GM21576 (cell line): ENCODE measurements around the gene SLTM.
"Not testable (repeated sequence)": the region's sequence is repeated elsewhere in the genome, so short reads cannot be mapped to it uniquely, and the experiment has no call there.

Experiments
- ATAC-seq: cut with Tn5 transposase; IDR thresholded peaks from one replicate; pipeline ENCODE4 v1.9.1; 2021; ENCODE audit warnings: mild to moderate bottlenecking, moderate library complexity; ENCODE audit not compliant: unreplicated experiment

SLTM gene

DNA sequence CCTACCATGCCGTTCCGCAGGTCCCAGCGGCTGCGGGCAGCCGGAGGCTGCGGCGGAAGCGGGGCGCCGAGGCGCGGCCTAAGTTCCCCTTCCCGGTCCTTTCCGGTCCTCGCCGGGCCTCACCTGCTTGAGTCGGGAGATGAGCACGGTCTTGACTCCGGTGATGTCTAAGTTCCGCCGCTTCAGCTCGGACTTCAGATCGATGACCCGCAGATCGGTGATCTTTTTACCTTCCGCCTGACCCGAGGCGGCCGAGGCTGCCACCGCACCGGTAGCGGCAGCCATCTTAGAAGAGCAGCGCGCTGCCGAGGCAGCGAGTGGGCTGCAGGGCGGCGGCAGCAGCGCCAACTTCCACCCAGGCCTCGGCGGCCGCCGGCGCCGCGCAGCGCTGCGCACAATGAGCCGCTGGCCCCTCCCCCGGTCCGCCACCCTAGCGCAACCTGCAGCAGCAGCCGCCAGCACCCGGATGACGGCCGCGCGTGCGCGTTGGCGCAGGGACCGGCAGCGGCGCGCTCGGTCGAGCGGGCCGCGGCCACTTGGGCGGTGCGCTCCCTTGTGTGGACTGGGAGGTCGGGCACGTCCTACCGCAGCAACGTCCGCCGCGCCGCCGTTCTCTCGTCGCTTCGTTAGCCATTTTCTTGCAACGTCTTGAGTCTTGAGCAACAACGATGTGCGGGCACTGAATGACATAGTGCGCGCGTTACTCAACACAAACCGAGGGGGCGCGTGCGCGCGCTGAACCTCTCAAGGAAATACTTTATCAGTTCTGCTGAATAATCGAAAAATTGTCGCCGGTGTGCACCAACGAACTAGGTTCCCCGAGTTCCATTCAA, at the start of gene SLTM:
Gene SLTM (minus strand): TSS at position 399 of the 833 bp plus-strand sequence. CDS start 114 bp downstream, at position 285.
- peak; percentile 86 for ATAC-seq

DNA sequence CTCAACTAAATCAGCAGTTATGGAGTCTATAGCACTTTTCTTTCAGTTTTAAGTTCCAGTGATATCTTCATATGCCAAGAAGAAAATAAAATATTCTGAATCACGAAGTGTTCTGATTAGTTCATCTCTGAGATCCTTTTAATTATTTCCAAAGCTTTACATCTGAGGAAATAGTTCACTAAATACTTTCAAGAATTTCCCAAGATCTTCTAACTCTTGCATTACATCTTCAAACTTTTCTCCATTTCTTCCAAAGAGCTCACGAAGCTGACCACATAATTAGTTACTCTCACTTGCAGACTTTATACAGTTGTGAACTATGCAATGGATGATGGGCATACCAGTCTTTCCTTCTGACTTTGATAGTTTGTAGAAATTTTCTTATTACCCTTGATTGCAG, 49.8 kb upstream of the SLTM start:
- no peak for ATAC-seq

DNA sequence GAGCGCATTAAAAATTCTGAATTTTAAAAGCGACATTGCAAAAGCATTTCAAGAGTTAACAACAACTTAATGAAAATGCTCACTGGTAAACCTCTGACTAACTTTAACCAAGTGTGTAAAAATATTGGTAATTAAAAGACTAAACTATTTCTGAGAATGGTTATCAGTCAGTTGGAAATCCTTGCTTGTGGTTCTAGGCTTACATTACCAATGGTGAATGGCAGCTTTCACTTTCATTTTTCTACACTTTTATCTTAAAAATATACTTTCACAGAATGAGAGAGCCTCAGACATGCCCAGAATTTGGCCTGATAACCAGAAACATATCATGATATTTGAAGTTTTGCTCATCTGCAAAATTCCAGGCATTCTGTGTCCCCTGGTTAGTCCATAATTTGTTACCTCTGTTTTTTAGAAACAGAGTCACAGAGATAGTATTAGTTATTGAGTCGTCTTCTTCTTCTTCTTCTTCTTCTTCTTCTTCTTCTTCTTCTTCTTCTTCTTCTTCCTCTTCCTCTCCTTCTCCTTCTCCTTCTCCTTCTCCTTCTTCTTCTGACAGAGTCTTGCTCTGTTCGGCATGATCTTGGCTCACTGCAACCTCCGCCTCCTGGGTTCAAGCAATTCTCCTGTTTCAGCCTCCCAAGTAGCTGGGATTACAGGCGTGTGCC, 48.5 kb upstream of the SLTM start:
- ATAC-seq = no peak

DNA sequence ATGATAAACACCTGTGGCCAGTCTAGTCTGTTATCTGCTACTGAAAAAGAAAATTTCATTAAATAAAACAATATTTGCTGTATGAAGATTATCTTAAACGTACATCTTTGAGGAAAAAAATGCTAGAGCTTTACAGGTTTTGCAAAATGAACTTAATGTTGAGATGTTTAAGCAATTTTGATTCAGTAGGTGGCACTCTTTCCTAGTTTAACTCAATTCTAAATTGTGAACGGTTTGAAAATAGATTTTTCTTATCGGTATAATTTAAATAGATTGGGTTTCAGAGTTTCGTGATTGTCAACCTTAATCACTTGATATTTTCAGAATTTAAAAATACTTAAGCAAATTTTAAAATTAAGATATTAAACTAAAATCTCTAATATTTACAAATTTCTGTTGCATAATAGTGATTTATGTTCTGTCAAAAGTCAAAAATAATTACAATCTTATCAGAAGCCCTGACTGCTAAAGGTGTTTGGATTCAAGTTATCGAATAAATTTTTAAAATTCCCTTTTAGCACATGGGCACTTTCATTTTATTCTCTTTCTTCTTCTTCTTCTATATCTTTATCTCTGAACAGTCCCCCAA, 47.0 kb upstream of the SLTM start:
- ATAC-seq = no peak

DNA sequence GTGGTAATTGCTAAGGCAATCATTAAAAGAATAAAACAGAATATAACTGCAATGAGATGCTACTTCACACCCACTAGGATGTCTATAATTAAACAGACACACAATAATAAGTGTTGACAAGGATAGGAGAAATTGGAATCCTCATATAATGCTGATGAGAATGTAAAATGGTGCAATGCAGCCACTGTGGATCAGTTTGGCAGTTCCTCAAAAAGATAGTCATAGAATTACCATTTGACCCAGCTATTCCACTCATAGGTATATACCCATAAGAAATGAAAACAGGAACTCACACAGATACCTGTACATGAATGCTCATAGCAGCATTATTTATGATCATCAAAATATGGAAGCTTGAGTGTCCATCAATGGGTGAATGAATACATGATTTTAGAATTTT, 44.4 kb upstream of the SLTM start:
- no peak for ATAC-seq

DNA sequence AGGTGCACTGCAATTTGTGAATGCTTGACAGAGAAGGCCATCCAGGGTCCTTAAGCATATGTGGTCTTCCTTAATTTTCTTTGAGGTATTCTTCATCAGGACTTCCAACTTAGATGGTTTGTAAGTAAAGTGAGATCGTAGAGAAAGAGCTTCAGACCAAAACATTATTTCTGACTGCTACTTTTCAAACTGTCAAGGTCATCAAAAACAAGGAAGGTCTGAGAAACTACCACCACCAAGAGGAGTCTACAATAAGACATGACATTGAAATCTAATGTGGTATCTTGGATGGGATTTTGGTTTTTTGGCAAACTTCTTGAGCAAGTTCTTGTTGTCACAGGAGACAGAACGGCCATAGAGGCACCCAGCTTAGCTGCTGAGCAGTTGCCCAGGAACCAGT, 34.0 kb upstream of the SLTM start:
- ATAC-seq = no peak

DNA sequence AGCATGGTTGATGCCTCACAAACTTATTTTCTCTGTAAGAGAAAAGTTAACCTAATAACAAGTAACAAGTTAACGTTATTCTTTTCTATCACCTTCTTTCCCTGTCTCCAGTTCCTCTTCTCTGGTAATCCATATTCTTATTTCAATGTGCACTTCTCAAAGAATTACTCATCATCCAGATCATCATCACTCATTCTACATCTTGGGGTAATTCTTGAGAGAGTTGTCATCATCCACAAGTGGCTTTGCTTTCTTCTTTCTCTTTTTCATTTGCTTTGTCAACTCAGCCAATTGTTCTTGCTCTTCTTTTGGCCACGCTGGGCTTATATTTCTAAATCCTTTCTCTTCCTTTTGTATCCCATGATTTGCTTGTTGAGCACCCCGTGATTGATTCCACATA, 33.2 kb upstream of the SLTM start:
- ATAC-seq = no peak

DNA sequence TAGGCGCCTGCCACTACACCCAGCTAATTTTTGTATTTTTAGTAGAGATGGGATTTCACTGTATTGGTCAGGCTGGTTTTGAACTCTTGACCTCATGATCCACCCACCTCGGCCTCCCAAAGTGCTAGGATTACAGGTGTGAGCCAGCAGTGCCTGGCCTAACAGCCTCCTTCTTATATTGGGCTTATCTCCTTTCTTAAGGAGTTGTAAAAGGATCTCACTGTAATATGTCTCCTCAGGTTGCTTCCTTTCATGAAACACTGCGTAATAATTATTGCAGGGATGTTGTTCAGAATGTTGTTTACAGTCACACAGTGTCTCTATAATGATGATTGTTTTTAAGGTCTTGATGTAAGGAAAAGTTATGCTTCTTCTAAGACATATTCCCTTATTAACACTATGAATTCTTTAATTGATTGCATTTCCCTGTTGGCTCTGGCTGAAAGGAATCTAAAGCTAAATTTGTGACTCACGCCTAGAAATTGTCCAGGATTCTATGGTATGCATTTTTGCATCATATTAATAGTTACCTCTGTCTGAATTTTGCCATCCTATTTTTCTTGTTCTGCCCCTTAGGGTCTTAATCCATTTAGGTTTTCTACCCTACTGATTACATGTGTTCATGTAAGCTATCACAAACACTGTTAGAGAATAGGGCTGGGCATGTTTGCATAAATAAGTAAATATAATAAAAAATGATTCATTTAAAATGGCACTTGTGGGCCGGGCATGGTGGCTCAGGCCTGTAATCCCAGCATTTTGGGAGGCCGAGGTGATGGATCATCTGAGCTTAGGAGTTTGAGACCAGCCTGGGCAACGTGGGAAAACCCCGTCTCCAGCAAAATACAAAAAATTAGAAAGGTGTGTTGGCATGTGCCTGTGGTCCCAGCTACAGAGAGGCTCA, 29.4 kb upstream of the SLTM start:
- ATAC-seq = no peak

DNA sequence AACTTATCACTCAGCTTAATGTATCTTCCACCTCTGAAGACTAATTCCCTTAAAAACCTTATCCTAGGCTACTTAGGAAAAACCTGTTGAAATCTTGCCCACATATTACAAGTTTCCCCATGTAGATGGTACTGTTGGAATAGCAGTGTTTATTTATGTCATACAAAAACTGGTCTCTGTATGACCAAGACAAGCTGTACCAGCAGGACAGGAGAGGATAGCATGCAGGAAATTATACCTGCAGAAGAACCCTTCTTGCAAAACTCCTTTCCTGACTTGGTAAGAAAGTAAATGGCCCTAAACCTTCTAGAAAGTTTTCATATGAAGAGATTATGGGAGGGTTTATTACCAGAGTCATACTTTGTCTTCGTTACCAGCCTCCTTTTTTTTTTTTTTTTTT, 28.7 kb upstream of the SLTM start:
- ATAC-seq = no peak

DNA sequence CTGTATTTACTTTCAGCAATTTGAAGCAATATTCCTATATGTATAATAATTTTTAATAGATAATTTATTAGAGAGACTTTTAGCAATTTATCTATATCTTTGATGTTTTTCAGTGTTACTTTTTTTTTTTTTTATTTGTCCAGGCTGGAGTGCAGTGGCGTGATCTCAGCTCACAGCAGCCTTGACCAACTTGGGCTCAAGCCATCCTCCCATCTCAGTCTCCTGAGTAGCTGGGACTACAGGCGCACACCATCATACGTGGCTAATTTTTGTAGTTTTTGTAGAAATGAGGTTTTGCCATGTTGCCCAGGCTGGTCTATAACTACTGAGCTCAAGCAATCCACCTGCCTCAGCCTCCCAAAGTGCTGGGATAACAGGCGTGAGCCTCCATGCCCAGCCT, 25.3 kb upstream of the SLTM start:
- ATAC-seq = no peak

DNA sequence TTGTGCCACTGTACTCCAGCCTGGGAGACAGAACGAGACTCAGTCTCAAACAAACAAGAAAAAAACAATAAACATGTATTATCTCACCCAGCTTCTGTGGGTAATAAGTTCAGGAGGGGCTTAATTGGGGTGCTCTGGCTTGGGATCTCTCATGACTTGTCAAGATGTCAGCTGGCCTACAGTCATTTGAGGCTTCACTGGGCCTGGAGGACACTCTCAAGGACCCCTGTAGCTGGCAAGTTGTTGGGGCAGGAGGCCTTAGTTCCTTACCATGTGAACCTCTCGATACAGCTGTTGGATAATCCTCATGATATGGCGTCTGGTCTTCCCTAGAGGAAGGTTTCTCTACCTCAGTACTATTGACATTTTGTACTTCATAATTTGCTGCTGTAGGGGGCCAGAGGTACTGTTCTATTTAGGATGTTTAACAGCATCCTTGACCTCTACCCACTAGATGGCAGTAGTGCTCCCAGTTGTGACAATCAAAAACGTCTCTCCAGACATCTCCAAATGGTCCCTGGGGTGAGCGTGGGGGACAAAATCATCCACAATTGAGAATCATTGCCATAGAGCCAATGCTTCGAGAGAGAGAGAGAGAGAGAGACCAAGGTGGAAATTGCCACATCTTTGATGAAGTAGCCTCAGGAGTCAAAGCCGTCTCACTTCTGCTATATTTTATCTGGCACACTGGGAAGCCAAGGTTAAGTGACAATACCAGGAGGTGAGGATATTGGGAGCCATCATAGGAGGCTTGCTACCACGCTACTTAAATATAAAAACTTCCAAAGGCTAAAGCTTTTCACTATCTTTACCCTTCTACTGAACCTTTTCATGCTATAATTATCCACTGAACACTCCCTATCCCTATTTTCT, 23.9 kb upstream of the SLTM start:
- ATAC-seq = peak; percentile 60

DNA sequence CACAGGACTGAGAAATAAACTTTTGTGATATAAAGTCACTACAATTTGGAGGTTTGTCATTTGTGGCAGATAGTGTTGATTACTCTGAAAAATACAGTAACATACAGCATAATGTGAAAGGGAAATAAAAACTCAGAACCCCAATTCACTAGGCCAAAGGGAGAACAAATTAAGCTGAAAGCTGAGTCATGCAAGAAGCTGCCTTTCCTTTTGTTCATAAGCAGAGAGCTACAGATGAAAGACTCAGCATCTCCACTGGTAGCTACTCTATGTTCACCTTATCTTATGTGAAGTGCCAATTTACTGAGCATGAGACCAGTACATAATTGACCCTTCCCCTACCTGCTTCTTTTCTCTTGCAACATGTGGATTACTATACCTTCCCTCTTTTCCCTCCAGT, 19.3 kb upstream of the SLTM start:
- ATAC-seq = no peak

DNA sequence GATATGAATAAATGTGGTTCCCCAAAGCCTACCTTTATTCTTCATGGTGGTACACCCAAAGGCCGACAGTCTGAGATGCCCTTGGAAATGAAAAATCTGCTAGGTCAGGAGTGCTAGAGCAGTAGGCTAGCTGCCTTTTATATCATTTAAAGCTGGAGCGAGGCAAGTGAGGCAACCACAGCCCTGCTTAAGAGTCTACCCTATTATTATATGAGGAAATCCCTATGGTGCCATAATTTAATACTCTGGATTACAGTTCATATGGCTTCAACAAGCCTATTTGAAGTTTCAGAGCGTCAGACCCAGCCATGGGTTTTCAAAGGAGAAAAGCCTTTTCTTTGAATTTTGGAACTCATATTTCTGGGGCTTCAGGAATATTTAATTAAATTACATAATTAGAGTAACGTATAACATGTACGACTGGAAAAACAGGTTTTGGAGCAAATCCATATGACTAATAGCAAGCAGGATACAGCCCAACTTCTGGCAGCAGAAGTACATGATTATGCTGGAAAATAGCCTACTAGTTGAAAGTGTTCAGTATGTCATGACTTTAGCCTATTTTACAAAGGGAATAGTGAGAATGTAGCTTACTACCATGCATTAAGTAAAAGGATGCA, 18.0 kb upstream of the SLTM start:
- ATAC-seq = no peak

DNA sequence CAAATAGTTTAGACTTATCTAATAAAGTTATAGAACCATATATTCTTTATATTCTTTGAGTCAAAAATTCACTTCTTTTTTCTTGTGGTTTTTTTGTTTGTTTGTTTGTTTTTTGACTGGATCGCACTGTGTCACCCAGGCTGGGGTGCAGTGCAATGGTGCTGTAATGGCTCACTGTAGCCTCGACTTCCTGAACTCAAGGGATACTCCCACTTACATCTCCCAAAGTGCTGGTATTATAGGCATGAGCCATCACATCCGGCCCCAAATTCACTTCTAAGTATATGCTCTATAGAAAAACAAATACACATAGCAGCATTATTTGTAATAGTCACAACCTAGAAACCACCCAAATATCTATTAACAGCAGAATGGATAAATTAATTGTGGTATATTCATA, 13.7 kb upstream of the SLTM start:
- no peak for ATAC-seq

DNA sequence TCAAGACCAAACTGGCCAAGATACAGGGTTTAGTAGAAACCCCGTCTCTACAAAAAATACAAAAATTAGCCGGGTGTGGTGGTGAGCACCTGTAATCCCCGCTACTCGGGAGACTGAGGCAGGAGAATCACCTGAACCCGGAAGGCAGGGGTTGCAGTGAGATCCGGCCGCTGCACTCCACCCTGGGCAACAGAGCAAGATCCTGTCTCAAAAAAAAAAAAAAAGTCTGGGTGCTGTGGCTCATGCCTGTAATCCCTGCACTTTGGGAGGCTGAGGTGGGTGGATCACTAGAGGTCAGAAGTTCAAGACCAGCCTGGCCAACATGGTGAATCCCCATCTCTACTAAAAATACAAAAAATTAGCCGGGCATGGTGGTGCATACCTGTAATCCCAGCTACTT, 1.5 kb upstream of the SLTM start:
- not testable (repeated sequence) for ATAC-seq

DNA sequence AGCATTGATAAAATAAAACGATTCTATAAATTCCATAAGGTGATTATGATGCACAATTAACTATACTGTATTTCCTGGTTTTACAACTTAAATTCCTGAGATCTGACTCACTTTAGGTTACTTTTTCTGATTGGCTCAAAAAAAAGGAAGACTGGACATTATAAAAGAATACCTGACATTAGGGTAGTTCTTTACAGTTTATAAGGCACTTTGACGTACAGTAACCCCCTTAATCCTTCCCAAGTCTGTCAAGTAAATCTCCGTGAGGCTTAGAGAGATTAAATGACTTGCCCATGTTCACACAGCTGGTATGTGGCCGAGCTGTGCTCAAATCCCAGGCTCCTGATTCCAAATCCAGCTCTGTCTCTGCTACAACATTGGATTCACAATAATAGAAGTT, 1.0 kb upstream of the SLTM start:
- ATAC-seq = no peak

DNA sequence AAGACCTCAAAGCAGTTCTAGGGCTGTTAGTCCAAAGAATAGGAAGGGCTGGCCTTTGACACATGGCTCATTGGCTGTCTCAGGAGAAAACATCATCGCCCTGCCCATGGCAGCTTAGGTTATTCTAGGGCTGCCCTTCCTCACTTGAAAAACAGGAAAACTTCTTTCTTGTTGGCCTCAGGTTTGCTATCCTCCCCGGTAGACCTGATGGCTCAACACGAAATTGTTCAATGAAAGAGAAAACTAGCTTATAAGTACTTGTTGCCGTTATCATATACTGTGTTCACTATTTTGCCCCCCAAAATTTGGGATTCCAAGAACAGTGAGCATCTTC, 602 bp upstream of the SLTM start:
- no peak for ATAC-seq

DNA sequence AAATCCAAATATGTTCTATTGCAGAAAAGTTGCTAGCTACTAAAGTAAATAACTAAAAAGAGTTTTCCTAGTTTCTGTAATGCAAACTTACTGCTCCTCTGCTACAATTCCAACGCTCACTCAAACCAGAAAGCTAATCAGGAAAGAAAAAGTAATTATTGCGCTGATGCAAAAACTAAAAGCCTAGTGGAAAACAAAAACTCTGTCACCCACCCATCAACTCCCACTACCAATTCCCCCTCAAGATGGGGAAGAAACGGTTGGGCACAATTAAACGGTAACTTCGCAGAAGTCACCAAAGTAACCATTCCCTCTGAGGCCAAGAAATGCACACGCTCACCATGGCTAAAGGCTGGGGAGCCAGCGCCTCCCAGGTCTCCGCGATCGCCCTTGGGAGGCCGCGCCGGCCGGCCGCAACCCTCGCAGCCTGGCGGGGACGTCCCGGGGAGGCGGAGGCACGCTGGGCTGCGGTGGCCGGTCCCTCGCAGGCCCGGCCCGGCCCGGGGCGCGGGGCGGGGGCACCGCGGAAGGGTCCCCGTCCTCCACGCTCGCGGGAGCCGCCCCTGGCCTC, 684 bp downstream of the SLTM start:
- ATAC-seq = peak; percentile 32

DNA sequence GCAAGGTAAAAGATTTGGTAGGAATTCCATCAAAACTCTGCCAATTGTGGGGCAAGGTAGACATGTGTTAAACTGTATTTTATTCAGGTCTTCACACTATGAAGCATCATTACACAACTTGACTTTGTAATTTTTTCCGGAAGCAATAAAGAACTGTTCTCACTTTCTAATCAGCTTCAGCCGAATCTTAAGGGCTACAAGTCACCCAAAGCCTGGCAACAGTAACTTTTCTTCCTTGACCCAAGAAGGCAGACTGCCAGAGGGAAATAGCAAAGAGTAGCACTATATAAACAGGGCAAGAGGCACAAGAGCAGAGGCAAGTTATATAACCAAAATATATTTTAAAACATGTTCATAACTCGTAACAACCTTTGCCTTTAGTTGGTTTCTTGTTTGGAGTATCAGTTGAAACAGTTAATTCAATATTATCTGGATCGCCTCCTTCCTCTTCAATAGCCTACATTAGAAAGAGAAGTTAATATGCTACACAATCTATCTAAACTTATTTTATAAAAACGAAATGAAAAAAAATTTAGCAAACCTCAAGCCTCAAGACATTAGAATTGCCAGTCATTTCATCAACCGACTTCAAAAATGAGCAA, 1.4 kb downstream of the SLTM start:
- no peak for ATAC-seq
